UCSD-AML1 (cell line): ENCODE results near the gene CAMK1D.
"Not testable (repeated sequence)": the region's sequence is repeated elsewhere in the genome, so short reads cannot be mapped to it uniquely, and the experiment has no call there.

Experiments
- DNase-seq: peaks from one replicate; lab custom pipeline; 2025; ENCODE audit not compliant: unreplicated experiment; lab: John Stamatoyannopoulos, UW

CAMK1D gene

GRCh38 chr10:12423896-12424295 lies 74.5 kb downstream of the CAMK1D start:
- DNase-seq = no peak

- no peak for DNase-seq
These were observed 77.9 kb downstream of the CAMK1D start for GRCh38 chr10:12427276-12427675.

- no peak for DNase-seq
These were observed 79.2 kb downstream of the CAMK1D start for GRCh38 chr10:12428447-12429135.

GRCh38 chr10:12430406-12430982 lies 81.1 kb downstream of the CAMK1D start:
- DNase-seq = no peak

GRCh38 chr10:12431151-12432101 lies 82.1 kb downstream of the CAMK1D start:
- no peak for DNase-seq

- DNase-seq = no peak
These were observed 83.2 kb downstream of the CAMK1D start for GRCh38 chr10:12432402-12433189.

- DNase-seq = no peak
These were observed 84.9 kb downstream of the CAMK1D start for GRCh38 chr10:12434277-12434676.

- not testable (repeated sequence) for DNase-seq
These were observed 85.3 kb downstream of the CAMK1D start for GRCh38 chr10:12434677-12435076.

- DNase-seq = no peak
These were observed 86.0 kb downstream of the CAMK1D start for GRCh38 chr10:12435348-12435747.

- DNase-seq = no peak
These were observed 89.8 kb downstream of the CAMK1D start for GRCh38 chr10:12438919-12439692.

- DNase-seq = not testable (repeated sequence)
These were observed 90.4 kb downstream of the CAMK1D start for GRCh38 chr10:12439767-12440166.

- DNase-seq = no peak
These were observed 93.7 kb downstream of the CAMK1D start for GRCh38 chr10:12443026-12443425.

- no peak for DNase-seq
These were observed 95.8 kb downstream of the CAMK1D start for GRCh38 chr10:12444981-12445700.

GRCh38 chr10:12445701-12446334 lies 96.5 kb downstream of the CAMK1D start:
- no peak for DNase-seq

- DNase-seq = no peak
These were observed 99.0 kb downstream of the CAMK1D start for GRCh38 chr10:12448340-12448728.

- peak; percentile 27 for DNase-seq
These were observed 99.5 kb downstream of the CAMK1D start for GRCh38 chr10:12448729-12449391.

- no peak for DNase-seq
These were observed 106.0 kb downstream of the CAMK1D start for GRCh38 chr10:12455318-12455717.

GRCh38 chr10:12455766-12456165 lies 106.4 kb downstream of the CAMK1D start:
- no peak for DNase-seq

- no peak for DNase-seq
These were observed 110.0 kb downstream of the CAMK1D start for GRCh38 chr10:12459340-12459739.
